ENCODE measurements around the gene LAX1.

LAX1 gene

DNA sequence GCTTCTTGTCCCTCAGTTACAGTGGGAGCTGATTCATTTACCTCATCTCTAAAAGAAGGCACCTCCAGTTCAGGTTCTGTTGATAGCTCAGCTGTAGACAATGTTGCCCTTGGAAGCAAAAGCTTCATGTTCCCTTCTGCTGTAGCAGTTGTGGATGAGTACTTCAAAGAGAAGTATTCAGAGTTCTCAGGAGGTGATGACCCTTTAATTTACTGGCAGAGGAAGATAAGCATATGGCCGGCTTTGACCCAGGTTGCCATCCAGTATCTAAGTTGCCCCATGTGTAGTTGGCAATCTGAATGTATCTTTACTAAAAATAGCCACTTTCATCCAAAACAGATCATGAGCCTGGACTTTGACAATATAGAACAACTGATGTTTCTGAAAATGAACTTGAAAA lies 35.0 kb downstream of the LAX1 start:
- DNase-seq (ENCODE audit: low read depth in 3 of 3, low spot score in 1 of 3), result no peak

DNA sequence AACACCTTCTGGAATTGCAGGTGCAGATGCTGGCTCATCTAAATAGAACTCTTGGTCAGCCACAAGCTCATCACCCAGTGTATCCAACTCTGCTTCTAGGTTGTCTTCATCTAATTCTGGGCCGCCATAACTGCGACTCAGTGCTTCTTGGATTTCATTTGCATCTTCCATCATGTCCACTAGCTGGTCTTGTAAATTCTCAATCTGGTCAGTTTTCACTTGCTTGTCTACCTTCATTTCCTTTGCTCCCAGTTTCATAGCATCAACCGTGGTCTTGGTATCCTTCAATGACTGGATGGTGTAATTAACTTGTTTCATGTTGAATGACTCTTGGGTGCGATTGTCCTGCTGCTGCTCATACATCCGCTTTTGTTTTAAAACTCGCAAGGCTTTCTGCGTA lies 40.7 kb downstream of the LAX1 start:
- DNase-seq (ENCODE audit: low read depth in 3 of 3, low spot score in 1 of 3), result no peak

DNA sequence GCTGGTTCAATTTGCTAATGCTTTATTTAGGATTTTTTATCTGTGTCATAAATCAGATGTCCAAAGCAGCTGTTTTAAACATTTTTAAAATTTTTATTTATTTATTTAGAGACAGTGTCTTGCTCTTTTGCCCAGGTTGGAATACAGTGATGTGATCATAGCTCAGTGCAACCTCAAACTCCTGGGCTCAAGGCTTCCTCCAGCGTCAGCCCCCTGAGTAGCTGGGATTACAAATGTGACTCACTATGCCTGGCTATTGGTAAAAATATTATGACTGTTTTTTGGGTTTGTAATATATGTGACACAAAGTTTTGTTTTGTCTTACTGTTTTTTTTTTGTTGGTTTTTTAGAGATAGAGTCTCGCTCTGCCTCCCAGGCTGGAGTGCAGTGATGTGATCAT lies 42.2 kb downstream of the LAX1 start:
- no peak for DNase-seq (ENCODE audit: low read depth in 3 of 3, low spot score in 1 of 3)

DNA sequence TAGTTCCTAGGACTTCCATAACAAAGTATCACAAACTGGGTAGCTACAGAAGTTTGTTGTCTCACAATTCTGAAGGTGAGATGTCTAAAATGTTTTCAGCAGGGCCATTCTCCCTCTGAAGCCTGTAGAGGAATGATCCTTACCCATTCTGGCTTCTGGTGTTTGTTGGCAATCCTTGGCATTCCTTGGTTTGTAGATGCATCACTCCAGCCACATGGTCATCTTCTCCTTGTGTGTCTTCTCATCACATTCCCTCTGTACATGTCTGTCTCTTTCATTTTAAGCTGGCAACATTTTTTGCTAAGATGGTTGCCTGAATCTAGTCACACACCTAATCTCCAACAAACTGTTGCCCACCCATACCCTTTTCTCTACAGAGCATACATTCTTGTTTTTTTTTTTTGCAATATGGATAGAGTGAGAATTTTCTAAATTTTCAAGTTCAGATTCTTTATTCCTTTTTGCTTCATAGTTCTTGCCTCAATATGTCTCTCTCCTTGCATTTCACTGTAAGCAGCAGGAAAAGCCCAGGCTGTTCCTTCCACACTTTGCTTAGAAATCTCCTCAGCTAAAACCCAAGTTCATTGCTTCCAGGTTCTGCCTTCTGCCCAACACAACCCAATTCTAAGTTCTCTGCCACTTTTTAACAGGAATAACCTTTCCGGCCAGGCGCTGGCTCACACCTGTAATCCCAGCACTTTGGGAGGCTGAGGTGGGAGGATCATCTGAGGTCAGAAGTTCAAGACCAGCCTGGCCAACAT lies 48.8 kb downstream of the LAX1 start:
- no peak for DNase-seq (ENCODE audit: low read depth in 3 of 3, low spot score in 1 of 3)

DNA sequence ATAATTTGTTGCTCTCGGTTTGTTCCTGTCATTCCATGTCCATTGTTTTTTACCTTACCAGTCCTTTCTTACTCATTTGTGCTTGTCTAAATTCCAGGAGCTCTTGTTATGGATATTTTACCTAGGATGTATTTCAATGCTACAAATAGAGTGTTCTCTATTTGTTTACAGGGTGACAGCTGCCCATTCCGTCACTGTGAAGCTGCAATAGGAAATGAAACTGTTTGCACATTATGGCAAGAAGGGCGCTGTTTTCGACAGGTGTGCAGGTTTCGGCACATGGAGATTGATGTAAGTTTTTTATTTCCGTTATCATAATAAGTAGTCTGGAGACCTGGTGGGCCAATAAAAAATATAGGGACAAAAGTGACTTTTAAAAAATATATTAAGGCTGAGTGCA lies 53.4 kb downstream of the LAX1 start:
- no peak for DNase-seq (ENCODE audit: low read depth in 3 of 3, low spot score in 1 of 3)

DNA sequence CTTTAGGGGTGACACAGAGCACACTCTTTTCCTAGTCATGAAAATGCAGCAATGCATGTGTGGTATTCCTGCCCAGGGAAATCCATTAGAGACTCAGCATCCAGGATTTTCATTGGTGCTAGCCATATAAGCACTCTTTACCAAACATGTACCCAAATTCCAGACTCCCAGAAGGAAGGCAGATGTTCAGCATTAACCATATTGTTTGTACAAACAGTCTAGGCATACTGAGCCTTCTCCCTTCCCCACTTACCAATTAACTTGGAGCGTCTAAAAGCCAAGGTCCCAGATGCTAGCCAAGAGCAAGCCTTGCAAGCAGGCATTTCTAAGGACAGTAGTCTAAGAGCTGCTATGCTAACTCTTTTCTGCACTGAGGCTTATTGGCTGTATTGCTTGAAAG lies 58.3 kb downstream of the LAX1 start:
- no peak for DNase-seq (ENCODE audit: low read depth in 3 of 3, low spot score in 1 of 3)
